Glutamatergic neuron (in vitro differentiated cells): ENCODE data around the gene HIF3A. TPM values are rescaled to one million over a fixed set of nuclear protein-coding genes. Genes with fewer than 3 reads are reported as not detected.

Source experiments
- DNase-seq: peaks from one replicate; pipeline ENCODE4 v3.0.0; 2022
- H3K27ac Mint-ChIP-seq: one replicate; pipeline ENCODE4 v1.8.0; 2020; ENCODE audit warnings: mild to moderate bottlenecking, mixed read lengths, inconsistent platforms; ENCODE audit not compliant: unreplicated experiment
- H3K27me3 Mint-ChIP-seq: one replicate; pipeline ENCODE4 v1.8.0; 2020; ENCODE audit warnings: mild to moderate bottlenecking, moderate library complexity, mixed read lengths, inconsistent platforms; ENCODE audit not compliant: unreplicated experiment
- H3K36me3 Mint-ChIP-seq: one replicate; pipeline ENCODE4 v1.8.0; 2020; ENCODE audit warnings: mild to moderate bottlenecking, mixed read lengths, inconsistent platforms; ENCODE audit not compliant: unreplicated experiment
- H3K4me1 Mint-ChIP-seq: one replicate; pipeline ENCODE4 v1.8.0; 2020; ENCODE audit warnings: mild to moderate bottlenecking, low read depth, mixed read lengths, inconsistent platforms; ENCODE audit not compliant: unreplicated experiment
- H3K4me3 Mint-ChIP-seq: one replicate; pipeline ENCODE4 v1.8.0; 2020; ENCODE audit warnings: mild to moderate bottlenecking, mixed read lengths, inconsistent platforms; ENCODE audit not compliant: unreplicated experiment
- H3K9me3 Mint-ChIP-seq: one replicate; pipeline ENCODE4 v1.8.0; 2020; ENCODE audit warnings: mild to moderate bottlenecking, moderate library complexity, mixed read lengths, inconsistent platforms; ENCODE audit not compliant: unreplicated experiment
- CTCF ChIP-seq: fragments of 200-600 bp; sonication (generic); IDR thresholded peaks from one replicate; pipeline ENCODE4 v1.5.0; 2021; ENCODE audit not compliant: partially characterized antibody, unreplicated experiment
- total RNA-seq: library from RNA; stranded (reverse); fragmentation: NEBNext Ultra II Directional; extraction: Animal tissue kit (Norgen Biotek cat#: 25700); gene quantifications from one replicate; pipeline ENCODE4 v1.2.1, GENCODE V29; 2021; ENCODE audit not compliant: unreplicated experiment

HIF3A gene
- total RNA-seq, 1 donor from 2014 or later, result 4.4 TPM

- H3K27ac Mint-ChIP-seq, result peak overlapping the region; percentile 92
- no peak for TF ChIP-seq CTCF
- H3K4me3 Mint-ChIP-seq, result peak overlapping the region; percentile 93
- H3K4me1 Mint-ChIP-seq, result peaks cover 5% of the 10 kb centered on the region
- DNase-seq, result no peak
- no peaks in the 10 kb centered on the region for H3K36me3 Mint-ChIP-seq
- H3K9me3 Mint-ChIP-seq, result peaks cover 3% of the 10 kb centered on the region
- peaks cover 9% of the 10 kb centered on the region for H3K27me3 Mint-ChIP-seq
Measured at GRCh38 chr19:46347572-46347883, 50.7 kb downstream of the HIF3A start.

GRCh38 chr19:46347985-46348384 lies 51.1 kb downstream of the HIF3A start:
- H3K9me3 Mint-ChIP-seq, result peaks cover 3% of the 10 kb centered on the region
- DNase-seq, result no peak
- H3K4me1 Mint-ChIP-seq, result peaks cover 5% of the 10 kb centered on the region
- peak overlapping the region; percentile 93 for H3K4me3 Mint-ChIP-seq
- no peak for TF ChIP-seq CTCF
- no peak overlapping the region for H3K27ac Mint-ChIP-seq
- H3K27me3 Mint-ChIP-seq, result peaks cover 9% of the 10 kb centered on the region
- H3K36me3 Mint-ChIP-seq, result no peaks in the 10 kb centered on the region

GRCh38 chr19:46349311-46349993 lies 52.6 kb downstream of the HIF3A start:
- Mint-ChIP-seq H3K27ac (no peak overlapping the region), H3K36me3 (no peaks in the 10 kb centered on the region), H3K27me3 (peaks cover 8% of the 10 kb centered on the region), H3K4me1 (peaks cover 5% of the 10 kb centered on the region), H3K4me3 (no peak overlapping the region), H3K9me3 (peaks cover 3% of the 10 kb centered on the region)
- TF ChIP-seq CTCF, result no peak
- DNase-seq, result no peak

- Mint-ChIP-seq H3K4me1 (peaks cover 5% of the 10 kb centered on the region), H3K27ac (no peak overlapping the region), H3K27me3 (peaks cover 8% of the 10 kb centered on the region), H3K4me3 (no peak overlapping the region), H3K9me3 (peaks cover 3% of the 10 kb centered on the region), H3K36me3 (no peaks in the 10 kb centered on the region)
- no peak for DNase-seq
- no peak for TF ChIP-seq CTCF
Measured at GRCh38 chr19:46350029-46350757, 53.4 kb downstream of the HIF3A start.

GRCh38 chr19:46350758-46351159 lies 53.9 kb downstream of the HIF3A start:
- Mint-ChIP-seq H3K9me3 (peaks cover 2% of the 10 kb centered on the region), H3K36me3 (no peaks in the 10 kb centered on the region), H3K4me3 (no peak overlapping the region), H3K27ac (no peak overlapping the region), H3K4me1 (peaks cover 5% of the 10 kb centered on the region), H3K27me3 (peaks cover 9% of the 10 kb centered on the region)
- no peak for DNase-seq
- no peak for TF ChIP-seq CTCF
